Epithelial cell of esophagus (primary cell): ENCODE results near the gene TRUB2.

Source experiments
- DNase-seq: peaks from one replicate; pipeline ENCODE4 v3.0.0; 2010; ENCODE audit warnings: low read depth
- H3K4me3 ChIP-seq: 2 replicates; pipeline ENCODE4 v1.5.1; 2011; ENCODE audit warnings: mild to moderate bottlenecking, low read length, control low read depth
- CTCF ChIP-seq: IDR thresholded peaks from 2 replicates; pipeline ENCODE4 v1.5.1; 2011; ENCODE audit warnings: low read depth, mild to moderate bottlenecking, low read length, control low read depth, inconsistent platforms; ENCODE audit not compliant: insufficient read depth; ENCODE audit errors: missing control alignments

The TRUB2 gene

GRCh38 chr9:128266868-128267590, 55.2 kb downstream of the TRUB2 start:
- no peak for TF ChIP-seq CTCF
- no peak overlapping the region for H3K4me3 ChIP-seq
- no peak for DNase-seq

GRCh38 chr9:128265348-128265847, 56.8 kb downstream of the TRUB2 start:
- no peak for DNase-seq

GRCh38 chr9:128262687-128263086, 59.6 kb downstream of the TRUB2 start:
- DNase-seq: no peak
- no peak for TF ChIP-seq CTCF
- no peak overlapping the region for H3K4me3 ChIP-seq

More at GRCh38 chr9:128265348-128265847, 56.8 kb downstream of the TRUB2 start:
- no peak overlapping the region for H3K4me3 ChIP-seq
- TF ChIP-seq CTCF: no peak

GRCh38 chr9:128260340-128260739, 61.9 kb downstream of the TRUB2 start:
- DNase-seq: no peak
- no peak overlapping the region for H3K4me3 ChIP-seq
- TF ChIP-seq CTCF: no peak

- no peak overlapping the region for H3K4me3 ChIP-seq
- DNase-seq: no peak
- no peak for TF ChIP-seq CTCF
Observed at GRCh38 chr9:128259156-128259555, 63.1 kb downstream of the TRUB2 start.

GRCh38 chr9:128258326-128258725, 63.9 kb downstream of the TRUB2 start:
- no peak overlapping the region for H3K4me3 ChIP-seq
- no peak for TF ChIP-seq CTCF

GRCh38 chr9:128257907-128258306, 64.3 kb downstream of the TRUB2 start:
- no peak for DNase-seq
- no peak overlapping the region for H3K4me3 ChIP-seq
- no peak for TF ChIP-seq CTCF

More at GRCh38 chr9:128258326-128258725, 63.9 kb downstream of the TRUB2 start:
- no peak for DNase-seq
